ENCODE measurements around the gene CDH16. TPM values are rescaled to one million over a fixed set of nuclear protein-coding genes. Genes with fewer than 3 reads are reported as not detected.

Gene CDH16
- total RNA-seq, 2 donors from 2014 or later, result not detected

DNA sequence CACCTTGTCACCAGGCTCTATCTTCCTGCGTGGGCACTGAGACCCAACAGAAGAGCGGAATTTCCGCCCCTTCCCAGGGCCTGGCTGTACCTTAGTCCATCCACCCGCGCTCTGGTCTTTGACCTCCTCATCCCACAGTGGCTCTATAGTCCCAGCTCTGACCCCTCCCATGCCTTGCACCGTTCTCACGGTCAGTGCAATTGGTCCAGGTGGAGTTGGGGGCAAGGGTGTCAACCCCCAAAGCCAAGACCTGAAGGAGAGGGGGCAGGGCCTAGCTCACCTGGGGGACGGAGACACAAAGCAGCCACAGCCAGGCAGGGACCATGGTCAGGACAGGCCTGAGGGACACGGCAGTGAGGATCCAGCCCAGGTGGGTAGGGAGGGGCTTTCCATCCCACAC is 944 bp downstream of the CDH16 start:
- Mint-ChIP-seq H3K27ac (no peak overlapping the region), H3K27me3 (ENCODE audit: insufficient read depth) (peaks cover 41% of the 10 kb centered on the region), H3K4me3 (no peak overlapping the region), H3K4me1 (no peaks in the 10 kb centered on the region), H3K9me3 (no peaks in the 10 kb centered on the region), H3K36me3 (ENCODE audit: low read depth) (no peaks in the 10 kb centered on the region)
- TF ChIP-seq, protein P1, sequence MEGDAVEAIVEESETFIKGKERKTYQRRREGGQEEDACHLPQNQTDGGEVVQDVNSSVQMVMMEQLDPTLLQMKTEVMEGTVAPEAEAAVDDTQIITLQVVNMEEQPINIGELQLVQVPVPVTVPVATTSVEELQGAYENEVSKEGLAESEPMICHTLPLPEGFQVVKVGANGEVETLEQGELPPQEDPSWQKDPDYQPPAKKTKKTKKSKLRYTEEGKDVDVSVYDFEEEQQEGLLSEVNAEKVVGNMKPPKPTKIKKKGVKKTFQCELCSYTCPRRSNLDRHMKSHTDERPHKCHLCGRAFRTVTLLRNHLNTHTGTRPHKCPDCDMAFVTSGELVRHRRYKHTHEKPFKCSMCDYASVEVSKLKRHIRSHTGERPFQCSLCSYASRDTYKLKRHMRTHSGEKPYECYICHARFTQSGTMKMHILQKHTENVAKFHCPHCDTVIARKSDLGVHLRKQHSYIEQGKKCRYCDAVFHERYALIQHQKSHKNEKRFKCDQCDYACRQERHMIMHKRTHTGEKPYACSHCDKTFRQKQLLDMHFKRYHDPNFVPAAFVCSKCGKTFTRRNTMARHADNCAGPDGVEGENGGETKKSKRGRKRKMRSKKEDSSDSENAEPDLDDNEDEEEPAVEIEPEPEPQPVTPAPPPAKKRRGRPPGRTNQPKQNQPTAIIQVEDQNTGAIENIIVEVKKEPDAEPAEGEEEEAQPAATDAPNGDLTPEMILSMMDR (conservative IDR thresholded peaks at IDR 0.05), result no peak
- Histone ChIP-seq H3K9me3 (ENCODE audit: control insufficient read depth, low read length) (no peaks in the 10 kb centered on the region), H3K4me1 (ENCODE audit: control insufficient read depth, insufficient read depth, low read length) (no peaks in the 10 kb centered on the region), H3K27ac (ENCODE audit: low read depth, low read length) (no peak overlapping the region), H3K4me3 (ENCODE audit: low read length) (no peak overlapping the region), H3K27me3 (ENCODE audit: control insufficient read depth, insufficient read depth, low read length, poor library complexity, severe bottlenecking) (peaks cover 29% of the 10 kb centered on the region), H3K36me3 (ENCODE audit: control insufficient read depth, insufficient read depth, low read length) (no peaks in the 10 kb centered on the region), H3K9ac (ENCODE audit: extremely low read depth, low read length, poor library complexity, severe bottlenecking) (no peak overlapping the region)
- no peak for DNase-seq
- 83 to 87% methylated on average over 7 to 9 of the region's 9 CpGs for WGBS, 2 experiments (ENCODE audit: insufficient coverage in 1 of 2, insufficient read length in 1 of 2)

DNA sequence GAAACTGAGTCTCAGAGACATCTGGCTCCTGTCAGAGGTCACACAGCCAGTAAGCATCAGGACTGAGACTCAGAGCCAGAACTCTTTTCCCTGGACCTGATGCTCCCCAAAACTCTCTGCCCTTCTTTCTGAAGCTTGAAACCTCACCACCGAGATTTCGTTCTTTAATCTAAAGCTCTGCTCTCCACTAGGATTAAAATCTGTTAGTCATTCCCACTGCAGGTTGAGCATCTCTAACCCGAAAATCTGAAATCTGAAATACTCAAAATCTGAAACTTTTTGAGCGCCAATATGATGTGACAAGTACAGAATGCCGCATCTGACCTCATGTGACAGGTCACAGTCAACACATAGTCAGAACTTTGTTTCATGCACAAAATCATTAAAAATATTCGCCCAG is 2.2 kb downstream of the CDH16 start:
- H3K9ac ChIP-seq (ENCODE audit: extremely low read depth, low read length, poor library complexity, severe bottlenecking), result no peak overlapping the region
- peaks cover 39% of the 10 kb centered on the region for H3K27me3 Mint-ChIP-seq (ENCODE audit: insufficient read depth)
- H3K36me3 Mint-ChIP-seq (ENCODE audit: low read depth), result no peaks in the 10 kb centered on the region
- H3K9me3 ChIP-seq (ENCODE audit: control insufficient read depth, low read length), result no peaks in the 10 kb centered on the region
- no peak overlapping the region for H3K27ac Mint-ChIP-seq
- H3K4me1 ChIP-seq (ENCODE audit: control insufficient read depth, insufficient read depth, low read length), result no peaks in the 10 kb centered on the region
- H3K4me1 Mint-ChIP-seq, result no peaks in the 10 kb centered on the region
- H3K36me3 ChIP-seq (ENCODE audit: control insufficient read depth, insufficient read depth, low read length), result no peaks in the 10 kb centered on the region
- 88 to 91% methylated on average over 6 of the region's 6 CpGs for WGBS, 2 experiments (ENCODE audit: insufficient coverage in 1 of 2, insufficient read length in 1 of 2)
- no peak overlapping the region for H3K27ac ChIP-seq (ENCODE audit: low read depth, low read length)
- H3K4me3 ChIP-seq (ENCODE audit: low read length), result no peak overlapping the region
- TF ChIP-seq, protein P1 (conservative IDR thresholded peaks at IDR 0.05), result no peak
- H3K4me3 Mint-ChIP-seq, result no peak overlapping the region
- peaks cover 29% of the 10 kb centered on the region for H3K27me3 ChIP-seq (ENCODE audit: control insufficient read depth, insufficient read depth, low read length, poor library complexity, severe bottlenecking)
- no peaks in the 10 kb centered on the region for H3K9me3 Mint-ChIP-seq
- no peak for DNase-seq

DNA sequence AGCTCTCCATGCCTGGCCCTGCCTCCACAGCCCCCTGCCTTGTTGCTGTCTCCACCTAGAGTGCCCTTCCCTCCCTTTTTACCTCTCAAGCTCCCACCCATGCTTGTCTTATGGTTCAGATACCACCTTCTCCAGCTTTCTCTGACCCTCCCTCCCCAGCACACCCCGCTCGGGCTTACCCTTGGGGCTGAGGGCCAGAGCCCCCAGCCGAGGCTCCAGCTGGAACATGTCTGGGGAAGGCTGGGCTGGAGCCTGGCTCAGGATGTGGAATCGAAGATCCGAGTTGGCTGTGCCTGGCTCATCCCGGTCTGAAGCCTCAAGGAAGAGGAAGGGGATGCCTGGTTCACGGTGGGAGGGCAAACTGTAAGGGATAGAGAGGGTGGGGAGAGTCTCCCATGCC is 3.6 kb downstream of the CDH16 start:
- Mint-ChIP-seq H3K4me1 (no peaks in the 10 kb centered on the region), H3K27ac (no peak overlapping the region), H3K27me3 (ENCODE audit: insufficient read depth) (peaks cover 32% of the 10 kb centered on the region), H3K9me3 (no peaks in the 10 kb centered on the region), H3K4me3 (no peak overlapping the region), H3K36me3 (ENCODE audit: low read depth) (no peaks in the 10 kb centered on the region)
- DNase-seq, result no peak
- H3K27ac ChIP-seq (ENCODE audit: low read depth, low read length), result no peak overlapping the region
- WGBS, 2 experiments (ENCODE audit: insufficient coverage in 1 of 2, insufficient read length in 1 of 2), result 76 to 85% methylated on average over 3 to 6 of the region's 7 CpGs
- no peaks in the 10 kb centered on the region for H3K4me1 ChIP-seq (ENCODE audit: control insufficient read depth, insufficient read depth, low read length)
- TF ChIP-seq, protein P1 (conservative IDR thresholded peaks at IDR 0.05), result no peak
- peaks cover 18% of the 10 kb centered on the region for H3K27me3 ChIP-seq (ENCODE audit: control insufficient read depth, insufficient read depth, low read length, poor library complexity, severe bottlenecking)
- H3K36me3 ChIP-seq (ENCODE audit: control insufficient read depth, insufficient read depth, low read length), result no peaks in the 10 kb centered on the region
- no peak overlapping the region for H3K9ac ChIP-seq (ENCODE audit: extremely low read depth, low read length, poor library complexity, severe bottlenecking)
- no peak overlapping the region for H3K4me3 ChIP-seq (ENCODE audit: low read length)
- no peaks in the 10 kb centered on the region for H3K9me3 ChIP-seq (ENCODE audit: control insufficient read depth, low read length)

Data from endodermal cell (in vitro differentiated cells).